D721Med (cell line): ENCODE results near the gene HELZ.

Source experiments
- DNase-seq: peaks from one replicate; pipeline ENCODE4 v3.0.0; 2011; ENCODE audit warnings: low spot score; ENCODE audit not compliant: insufficient read length
- FAIRE-seq: peaks from 2 replicates; lab custom pipeline; 2011; peaks lifted over from hg19 to GRCh38; lab: Jason Lieb, UNC
- TF ChIP-seq, protein P1 (sequence below): IDR thresholded peaks from 2 replicates; pipeline ENCODE4 v1.5.1; 2012; ENCODE audit warnings: mild to moderate bottlenecking, control low read depth; ENCODE audit not compliant: insufficient read depth; ENCODE audit errors: missing control alignments

The HELZ gene

DNA sequence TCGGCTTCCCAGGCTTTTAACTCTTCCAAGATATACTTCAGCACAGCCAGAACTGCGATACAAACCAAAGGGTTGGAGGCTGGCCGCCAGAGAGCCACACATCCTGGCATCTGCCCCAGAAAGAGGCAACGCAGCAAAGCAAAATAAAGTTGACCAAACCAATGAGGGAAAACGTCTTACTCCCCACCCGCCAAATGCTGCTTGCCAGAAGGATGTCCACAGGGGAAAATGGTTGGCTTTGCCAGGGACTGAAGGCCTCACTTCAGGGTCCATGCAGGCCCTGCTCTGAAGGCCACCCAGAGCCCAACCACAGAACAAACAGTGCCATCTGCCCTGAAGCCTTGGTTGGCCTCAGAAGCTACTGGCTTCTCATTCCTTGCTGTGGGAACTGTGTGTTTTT, 185.6 kb downstream of the HELZ start:
- DNase-seq (no peak), FAIRE-seq (no peak)
- TF ChIP-seq, protein P1, sequence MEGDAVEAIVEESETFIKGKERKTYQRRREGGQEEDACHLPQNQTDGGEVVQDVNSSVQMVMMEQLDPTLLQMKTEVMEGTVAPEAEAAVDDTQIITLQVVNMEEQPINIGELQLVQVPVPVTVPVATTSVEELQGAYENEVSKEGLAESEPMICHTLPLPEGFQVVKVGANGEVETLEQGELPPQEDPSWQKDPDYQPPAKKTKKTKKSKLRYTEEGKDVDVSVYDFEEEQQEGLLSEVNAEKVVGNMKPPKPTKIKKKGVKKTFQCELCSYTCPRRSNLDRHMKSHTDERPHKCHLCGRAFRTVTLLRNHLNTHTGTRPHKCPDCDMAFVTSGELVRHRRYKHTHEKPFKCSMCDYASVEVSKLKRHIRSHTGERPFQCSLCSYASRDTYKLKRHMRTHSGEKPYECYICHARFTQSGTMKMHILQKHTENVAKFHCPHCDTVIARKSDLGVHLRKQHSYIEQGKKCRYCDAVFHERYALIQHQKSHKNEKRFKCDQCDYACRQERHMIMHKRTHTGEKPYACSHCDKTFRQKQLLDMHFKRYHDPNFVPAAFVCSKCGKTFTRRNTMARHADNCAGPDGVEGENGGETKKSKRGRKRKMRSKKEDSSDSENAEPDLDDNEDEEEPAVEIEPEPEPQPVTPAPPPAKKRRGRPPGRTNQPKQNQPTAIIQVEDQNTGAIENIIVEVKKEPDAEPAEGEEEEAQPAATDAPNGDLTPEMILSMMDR = no peak

DNA sequence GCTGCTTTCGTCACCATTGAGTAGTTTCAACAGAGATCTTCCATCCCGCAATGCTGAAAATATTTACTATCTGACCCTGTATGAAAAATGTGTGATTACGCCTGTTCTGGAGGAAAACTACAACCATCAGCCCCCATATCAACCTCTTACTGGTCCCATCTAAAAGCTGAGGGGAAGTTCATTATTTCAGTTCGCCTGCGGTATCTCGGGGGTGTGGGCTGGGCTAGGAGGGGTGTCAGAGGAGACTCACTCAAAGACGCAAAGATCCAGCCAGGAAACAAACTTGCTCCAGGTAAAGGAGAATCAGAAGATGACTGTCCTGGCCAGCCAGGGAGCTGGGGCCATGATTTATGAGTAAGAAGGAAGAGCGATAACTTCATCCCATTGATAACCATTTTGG, 187.0 kb downstream of the HELZ start:
- FAIRE-seq = no peak
- no peak for DNase-seq
- TF ChIP-seq, protein P1 = no peak

DNA sequence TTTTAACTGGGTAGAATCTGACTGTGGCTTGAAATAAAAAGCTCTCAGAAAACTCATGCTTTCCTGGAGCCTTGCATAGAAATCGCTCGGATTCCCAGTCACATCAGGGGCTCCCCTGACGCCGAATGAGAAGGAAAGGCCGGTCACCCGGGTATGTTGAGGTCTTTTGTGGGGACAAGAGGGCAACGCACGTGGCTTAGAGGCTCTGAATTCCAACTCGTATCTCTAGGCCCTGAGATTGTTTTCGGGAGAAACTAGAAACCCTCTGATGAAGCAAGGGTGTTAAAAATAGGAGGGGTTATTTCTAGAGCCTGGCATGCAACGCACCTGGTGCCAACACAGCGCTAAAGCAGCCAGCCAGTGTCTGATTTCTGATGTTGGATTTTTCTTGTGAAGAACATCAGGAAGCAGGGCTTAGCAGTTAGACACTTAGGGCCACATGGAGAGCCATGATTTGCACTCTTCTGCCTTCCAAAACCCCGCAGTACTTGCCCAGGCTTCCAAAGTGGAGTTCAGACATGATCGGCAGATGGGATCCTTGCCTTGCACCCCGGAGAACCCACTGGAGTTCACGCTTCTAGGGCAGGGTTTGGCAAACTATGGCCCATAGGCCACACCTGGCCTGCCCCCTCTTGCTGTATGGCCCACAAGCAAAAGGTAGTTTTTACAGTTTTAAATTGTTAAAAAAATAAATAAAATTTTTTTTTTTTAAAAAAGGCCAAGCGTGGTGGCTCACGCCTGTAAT, 188.1 kb downstream of the HELZ start:
- TF ChIP-seq, protein P1 = no peak
- DNase-seq = no peak
- no peak for FAIRE-seq

DNA sequence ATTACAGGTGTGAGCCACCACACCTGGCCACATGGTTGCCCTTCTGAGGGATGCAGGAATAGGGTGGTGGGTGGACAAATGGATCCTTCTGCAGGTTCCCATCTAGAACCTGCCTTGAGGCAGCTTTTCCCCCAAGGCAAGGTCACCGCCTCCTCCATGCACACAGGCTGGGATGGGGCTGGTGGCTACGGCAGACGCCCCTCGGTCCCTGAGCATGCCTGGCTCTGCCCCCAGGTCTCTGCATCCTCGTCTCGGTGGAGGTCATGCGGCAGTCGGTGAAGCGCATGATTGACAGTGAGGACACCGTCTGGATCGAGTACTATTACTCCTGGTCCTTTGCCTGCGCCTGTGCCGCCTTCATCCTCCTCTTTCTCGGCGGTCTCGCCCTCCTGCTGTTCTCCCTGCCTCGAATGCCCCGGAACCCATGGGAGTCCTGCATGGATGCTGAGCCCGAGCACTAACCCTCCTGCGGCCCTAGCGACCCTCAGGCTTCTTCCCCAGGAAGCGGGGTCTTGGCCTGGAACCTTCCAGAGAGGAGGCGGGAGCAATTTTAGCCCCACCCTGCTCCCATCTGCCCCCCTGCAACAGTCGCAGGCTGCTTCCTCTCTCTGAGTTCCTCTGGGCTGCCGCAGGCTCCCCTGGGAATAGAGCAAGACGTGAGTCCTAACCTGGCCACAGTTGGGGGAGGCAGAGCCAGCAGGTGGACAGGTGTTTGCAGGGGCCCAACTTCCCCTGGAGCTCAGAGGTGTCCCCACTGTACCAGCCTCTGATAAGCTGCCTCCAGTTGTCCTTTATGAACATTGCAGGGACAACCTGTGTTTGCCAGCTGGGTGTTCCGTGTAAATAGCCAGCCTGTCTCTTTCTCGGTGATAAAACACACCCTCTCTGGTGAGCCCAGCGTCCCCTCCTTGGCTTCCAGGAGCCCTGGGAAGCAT, 188.9 kb downstream of the HELZ start:
- no peak for FAIRE-seq
- TF ChIP-seq, protein P1 = no peak
- no peak for DNase-seq

DNA sequence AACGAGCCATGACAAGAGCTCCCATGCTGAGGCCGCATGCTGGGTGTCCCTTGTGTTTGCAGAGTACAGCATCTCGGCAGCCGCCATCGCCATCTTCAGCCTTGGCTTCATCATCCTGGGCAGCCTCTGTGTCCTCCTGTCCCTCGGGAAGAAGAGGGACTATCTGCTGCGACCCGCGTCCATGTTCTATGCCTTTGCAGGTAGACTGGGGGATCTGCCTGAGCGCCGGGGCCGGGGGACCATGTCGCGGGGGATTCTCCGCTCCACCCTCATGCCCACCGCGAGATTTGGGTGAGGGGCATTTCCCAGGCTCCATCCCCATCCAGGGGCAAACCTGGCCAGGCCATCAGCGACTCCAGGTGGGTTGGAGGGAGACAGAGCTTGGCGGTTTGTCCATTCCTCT, 190.0 kb downstream of the HELZ start:
- FAIRE-seq (no peak), DNase-seq (no peak)
- TF ChIP-seq, protein P1 = no peak

DNA sequence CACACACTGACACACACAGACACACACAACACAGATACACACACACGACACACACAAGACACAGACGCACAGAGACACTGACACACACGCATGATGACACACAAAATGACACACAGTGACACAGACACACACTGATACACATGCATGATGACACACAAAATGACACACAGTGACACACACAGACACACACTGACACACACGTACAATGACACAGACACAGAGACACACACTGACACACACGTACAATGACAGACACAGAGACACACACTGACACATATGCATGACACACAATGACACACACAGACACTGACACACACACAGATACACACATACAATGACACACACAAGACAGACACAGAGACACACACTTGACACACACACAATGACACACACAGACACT, 190.4 kb downstream of the HELZ start:
- TF ChIP-seq, protein P1 = no peak
- FAIRE-seq (no peak), DNase-seq (no peak)
